HG03045 (cell line): ENCODE data around the gene BLTP3B.
"Not testable (repeated sequence)": the region's sequence is repeated elsewhere in the genome, so short reads cannot be mapped to it uniquely, and the experiment has no call there.

ENCODE experiments used
- ATAC-seq: cut with Tn5 transposase; IDR thresholded peaks from one replicate; pipeline ENCODE4 v1.9.1; 2021; ENCODE audit warnings: mild to moderate bottlenecking, moderate library complexity; ENCODE audit not compliant: unreplicated experiment

Gene BLTP3B, protein sequence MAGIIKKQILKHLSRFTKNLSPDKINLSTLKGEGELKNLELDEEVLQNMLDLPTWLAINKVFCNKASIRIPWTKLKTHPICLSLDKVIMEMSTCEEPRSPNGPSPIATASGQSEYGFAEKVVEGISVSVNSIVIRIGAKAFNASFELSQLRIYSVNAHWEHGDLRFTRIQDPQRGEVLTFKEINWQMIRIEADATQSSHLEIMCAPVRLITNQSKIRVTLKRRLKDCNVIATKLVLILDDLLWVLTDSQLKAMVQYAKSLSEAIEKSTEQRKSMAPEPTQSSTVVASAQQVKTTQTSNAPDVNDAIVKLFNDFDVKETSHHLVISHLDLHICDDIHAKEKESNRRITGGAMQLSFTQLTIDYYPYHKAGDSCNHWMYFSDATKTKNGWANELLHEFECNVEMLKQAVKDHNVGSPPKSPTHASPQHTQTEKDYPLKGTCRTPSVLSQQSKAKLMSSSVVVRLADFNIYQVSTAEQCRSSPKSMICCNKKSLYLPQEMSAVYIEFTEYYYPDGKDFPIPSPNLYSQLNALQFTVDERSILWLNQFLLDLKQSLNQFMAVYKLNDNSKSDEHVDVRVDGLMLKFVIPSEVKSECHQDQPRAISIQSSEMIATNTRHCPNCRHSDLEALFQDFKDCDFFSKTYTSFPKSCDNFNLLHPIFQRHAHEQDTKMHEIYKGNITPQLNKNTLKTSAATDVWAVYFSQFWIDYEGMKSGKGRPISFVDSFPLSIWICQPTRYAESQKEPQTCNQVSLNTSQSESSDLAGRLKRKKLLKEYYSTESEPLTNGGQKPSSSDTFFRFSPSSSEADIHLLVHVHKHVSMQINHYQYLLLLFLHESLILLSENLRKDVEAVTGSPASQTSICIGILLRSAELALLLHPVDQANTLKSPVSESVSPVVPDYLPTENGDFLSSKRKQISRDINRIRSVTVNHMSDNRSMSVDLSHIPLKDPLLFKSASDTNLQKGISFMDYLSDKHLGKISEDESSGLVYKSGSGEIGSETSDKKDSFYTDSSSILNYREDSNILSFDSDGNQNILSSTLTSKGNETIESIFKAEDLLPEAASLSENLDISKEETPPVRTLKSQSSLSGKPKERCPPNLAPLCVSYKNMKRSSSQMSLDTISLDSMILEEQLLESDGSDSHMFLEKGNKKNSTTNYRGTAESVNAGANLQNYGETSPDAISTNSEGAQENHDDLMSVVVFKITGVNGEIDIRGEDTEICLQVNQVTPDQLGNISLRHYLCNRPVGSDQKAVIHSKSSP (N-terminal part only)

DNA sequence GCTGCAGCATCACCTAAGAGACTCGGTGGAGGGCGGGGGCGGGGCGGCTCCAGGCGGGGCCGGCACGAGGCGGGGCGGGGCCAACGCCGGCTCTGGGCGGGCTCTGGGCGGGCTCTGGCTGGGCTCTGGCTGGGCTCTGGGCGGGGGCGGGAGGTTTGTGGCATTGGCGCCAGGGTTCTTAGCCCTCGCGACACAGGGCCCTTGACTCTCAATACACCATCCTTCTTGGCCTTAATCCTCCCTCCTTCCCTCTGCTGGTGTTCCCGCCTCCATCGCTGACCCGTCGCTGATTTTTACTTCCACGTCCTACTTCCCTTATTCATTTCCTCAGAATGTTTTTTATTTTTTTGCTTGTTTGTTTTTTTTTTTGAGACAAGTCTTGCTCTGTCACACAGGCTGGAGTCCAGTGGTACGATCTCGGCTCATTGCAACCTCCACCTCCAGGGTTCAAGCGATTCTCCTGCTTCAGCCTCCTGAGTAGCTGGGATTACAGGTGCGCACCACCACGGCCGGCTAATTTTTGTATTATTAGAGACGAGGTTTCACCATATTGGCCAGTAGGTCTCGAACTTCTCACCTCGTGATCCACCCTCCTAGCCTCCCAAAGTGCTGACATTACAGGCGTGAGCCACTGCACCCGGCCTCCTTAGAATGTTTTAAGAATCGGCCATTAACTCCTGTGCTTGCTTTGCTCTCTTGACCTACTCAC is at the start of gene BLTP3B:
Gene BLTP3B (minus strand): TSS at position 24 of the 709 bp plus-strand sequence. CDS start 239 bp downstream, outside the sequence.
- peak; percentile 87 for ATAC-seq

DNA sequence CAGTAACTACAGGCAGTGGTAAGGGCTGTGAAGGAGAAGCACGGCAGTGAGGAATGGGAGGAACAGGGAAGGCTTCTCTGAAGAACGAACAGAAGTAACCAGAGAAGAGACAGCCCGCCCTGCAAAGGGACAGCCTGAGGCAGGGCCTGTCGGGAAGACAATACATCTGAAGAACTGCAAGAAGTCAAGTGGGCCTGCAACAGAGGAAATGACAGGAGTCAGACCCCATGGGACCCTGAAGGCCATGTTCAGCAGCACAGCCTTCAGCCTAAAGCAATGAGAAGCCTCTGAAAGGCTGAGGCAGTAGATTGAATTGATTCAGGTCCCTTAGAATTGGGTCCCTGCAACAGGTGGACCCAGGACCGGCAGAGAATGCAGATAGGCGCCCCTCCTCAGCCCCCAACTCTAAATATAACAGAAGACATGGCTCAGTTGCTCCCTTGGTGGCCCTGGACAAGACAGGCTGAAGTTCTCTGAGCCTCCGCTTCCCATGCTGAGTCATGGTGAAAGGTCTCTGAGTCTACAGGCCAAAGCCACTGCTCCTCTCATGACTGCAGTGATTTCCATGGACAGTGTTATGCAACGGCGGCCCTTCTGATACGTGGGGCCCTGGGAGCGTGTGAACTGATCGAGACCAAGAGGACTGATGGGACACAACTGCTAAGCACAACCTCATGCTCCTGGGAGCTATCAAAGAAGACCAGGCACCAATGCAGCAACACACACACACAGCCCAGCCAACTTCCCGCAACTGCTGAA is 47.1 kb upstream of the BLTP3B start:
- ATAC-seq = no peak

DNA sequence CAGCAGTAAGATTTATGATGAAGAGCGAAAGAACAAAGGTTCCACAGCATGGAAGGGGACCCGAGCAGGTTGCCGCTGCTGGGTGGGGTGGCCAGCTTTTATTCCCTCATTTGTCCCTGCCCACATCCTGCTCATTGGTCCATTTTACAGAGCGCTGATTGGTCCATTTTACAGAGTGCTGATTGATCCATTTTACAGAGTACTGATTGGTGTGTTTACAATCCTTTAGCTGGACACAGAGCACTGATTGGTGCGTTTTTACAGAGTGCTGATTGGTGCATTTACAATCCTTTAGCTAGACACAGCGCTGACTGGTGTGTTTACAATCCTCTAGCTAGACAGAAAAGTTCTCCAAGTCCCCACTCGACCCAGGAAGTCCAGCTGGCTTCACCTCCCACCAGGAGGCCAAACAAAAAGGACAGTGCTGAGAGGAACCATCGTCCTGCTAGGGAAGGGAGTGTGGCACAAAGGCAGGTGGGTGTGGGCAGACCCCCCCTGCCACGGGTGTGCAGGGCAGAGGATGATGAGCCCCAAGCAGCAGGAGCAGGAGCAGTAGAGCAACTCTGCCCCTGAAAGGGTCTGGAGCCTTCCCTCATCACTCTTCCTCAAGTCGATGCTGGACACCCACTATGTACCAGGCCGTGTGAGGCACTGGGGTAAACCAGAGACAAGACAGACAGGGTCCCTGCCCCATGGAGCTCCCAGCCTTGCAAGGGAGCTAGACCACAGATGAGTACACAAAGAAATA is 46.4 kb upstream of the BLTP3B start:
- not testable (repeated sequence) for ATAC-seq

DNA sequence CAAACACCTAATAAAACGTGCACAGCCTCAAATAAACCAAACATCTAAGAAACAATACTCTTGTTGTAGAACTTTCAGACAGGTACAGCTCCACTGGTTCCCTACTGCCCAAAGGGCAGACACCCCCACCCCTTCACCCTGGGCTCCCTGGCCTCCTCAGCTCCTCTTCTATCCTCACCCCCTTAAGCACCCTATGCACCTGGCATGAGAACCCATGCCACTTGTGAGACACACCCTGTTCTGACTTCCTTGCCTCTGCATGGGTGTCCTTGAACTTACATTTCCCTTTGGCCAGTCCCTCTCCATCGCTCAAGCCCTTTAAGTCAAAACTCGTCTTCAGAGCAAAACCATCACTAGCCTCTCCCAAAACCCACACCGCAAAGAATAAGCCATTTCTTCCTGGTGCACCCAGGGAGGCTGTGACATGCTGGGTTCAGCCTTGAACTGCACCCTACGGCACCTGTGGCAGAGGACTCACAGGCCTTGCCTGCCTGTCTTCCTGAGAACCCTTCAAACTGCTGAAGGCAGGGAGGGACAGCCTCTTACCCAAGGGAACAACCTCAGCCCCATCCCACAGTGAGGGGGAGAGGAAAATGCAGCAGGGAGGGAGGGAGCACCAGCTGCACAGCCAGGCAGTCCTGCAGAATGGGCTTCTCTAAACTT is 45.3 kb upstream of the BLTP3B start:
- ATAC-seq = no peak

DNA sequence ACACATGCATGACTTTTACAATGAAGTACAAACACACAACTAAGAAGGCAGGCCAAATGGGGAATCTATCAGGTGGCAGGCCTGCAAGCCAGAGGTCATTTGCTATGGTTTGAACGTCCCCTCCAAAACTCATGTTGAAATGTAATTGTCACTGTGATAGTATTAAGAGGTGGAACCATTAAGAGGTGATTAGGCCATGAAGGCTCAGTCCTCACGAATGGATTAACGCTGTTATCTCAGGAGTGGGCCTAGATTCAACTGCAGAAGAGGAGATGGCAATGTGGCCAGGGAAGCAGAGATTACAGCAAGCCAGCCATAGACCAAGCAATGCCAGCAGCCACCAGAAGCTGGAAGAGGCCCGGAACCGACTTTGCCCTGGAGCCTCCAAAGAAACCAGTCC is 44.4 kb upstream of the BLTP3B start:
- ATAC-seq = no peak

DNA sequence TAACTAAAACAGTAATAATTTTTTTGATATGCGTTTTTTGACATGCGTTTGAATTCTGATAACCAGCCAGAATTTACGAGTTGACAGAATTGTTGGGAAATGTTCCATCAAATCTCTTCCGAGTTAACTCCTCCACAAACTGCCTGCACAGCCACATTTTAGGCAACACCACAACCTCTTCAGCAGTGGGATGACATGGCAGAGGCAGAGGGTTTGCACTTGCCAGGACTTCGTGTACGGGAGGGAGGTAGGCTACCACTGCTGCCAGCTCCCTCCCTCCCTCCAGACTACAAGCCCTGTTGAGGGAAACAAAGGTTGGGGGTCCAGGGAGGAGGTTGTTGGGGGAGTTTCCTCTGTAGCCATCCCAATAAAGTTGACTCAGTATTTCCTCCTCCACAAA is 43.4 kb upstream of the BLTP3B start:
- no peak for ATAC-seq

DNA sequence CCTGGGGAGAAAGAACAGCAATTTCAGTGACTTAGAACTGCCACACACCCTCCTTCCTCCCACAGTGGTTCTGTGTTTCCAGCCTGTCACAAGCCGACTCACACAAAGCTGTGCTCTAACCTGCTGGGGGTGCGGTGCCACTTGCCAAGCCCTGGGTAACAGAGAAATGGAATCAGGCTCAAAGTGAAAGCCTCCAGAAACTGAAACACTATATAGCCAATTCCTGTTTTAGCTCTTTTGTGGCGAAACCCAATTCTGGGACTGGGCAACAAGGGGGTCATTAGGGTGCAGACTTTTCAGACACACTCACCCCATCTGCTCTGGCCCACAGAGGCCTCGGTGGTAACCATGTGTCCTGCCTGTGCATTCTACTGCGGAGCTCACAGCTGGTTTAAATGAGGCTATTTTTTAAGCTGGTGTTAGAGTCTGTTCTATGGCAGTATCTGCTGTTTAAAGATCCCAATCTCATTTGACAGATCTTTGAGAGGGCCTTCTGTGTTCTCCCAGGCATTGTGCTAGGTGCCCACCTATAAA is 42.8 kb upstream of the BLTP3B start:
- ATAC-seq = peak; percentile 85

DNA sequence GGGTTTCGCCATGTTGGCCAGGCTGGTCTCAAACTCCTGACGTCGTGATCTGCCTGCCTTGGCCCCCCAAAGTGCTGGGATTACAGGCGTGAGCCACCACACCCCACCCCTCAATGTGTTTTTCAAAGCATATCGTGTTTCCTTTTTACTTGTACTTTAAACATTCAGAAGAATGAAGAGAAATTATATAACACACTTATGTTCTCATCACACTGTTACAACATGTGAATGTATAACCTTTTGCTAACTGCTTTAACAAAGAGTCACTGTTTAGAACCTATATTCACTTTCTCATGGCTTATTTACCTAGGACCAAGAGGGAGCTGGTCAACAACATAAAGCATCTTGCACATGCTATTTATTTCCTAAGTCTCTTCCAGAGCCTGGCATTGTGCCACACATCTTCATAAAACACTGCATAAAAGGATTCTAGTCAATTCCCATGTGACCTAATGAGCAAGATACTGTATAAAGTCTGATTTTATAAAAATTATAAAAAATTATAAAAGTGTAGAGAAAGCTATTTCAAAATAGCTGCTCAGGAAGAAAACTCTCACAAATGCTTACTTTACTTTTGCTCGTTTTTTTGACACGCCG is 42.0 kb upstream of the BLTP3B start:
- ATAC-seq = no peak

DNA sequence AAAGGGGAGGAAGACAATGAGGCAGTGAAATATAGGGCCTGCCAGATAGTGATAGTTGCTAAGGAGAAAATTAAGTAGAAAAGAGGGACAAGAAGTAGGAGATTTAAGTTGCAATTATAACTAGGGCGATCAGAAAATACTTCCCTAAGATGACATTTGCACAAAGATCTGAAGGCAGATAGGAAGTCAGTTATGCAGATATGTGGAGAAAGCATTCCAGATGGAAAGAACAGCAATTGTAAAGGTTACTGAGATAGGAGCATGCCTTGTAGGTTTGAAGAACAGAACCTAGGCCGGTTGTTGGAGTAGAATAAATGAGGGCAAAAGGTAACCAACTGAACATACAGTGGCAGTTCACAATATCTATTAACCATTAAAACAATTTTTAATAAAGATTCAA is 36.6 kb upstream of the BLTP3B start:
- no peak for ATAC-seq

DNA sequence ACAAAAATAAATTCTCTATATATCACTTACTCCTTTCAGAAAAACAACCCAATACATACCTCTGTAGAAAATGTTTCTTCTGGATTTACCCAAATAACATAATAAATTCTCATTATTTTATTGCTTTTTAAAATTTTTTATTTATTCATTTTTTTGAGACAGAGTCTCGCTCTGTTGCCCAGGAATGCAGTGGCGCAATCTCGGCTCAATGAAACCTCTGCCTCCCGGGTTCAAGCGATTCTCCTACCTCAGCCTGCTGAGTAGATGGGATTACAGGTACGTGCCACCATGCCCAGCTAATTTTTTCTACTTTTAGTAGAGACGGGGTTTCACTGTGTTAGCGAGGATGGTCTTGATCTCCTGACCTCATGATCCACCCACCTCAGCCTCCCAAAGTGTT is 33.8 kb upstream of the BLTP3B start:
- ATAC-seq = not testable (repeated sequence)

DNA sequence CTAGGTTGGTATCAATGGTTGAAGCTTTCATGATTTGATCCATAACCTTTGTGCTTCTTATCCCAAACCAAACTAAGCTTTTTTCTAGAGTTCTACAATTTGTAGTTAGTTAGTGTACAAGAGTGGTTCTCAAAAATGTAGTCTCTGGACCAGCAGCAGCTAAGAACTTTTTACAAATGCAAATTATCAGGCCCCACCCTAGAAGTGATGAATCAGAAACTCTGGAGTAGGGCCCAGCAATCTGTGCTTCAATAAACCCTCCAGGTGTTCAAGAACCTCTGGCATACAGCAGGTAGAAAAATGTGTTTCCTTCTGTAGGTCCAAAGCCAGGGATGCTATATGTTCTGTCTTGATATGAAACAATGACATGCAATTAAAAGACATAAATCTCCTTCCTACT is 31.8 kb upstream of the BLTP3B start:
- no peak for ATAC-seq

DNA sequence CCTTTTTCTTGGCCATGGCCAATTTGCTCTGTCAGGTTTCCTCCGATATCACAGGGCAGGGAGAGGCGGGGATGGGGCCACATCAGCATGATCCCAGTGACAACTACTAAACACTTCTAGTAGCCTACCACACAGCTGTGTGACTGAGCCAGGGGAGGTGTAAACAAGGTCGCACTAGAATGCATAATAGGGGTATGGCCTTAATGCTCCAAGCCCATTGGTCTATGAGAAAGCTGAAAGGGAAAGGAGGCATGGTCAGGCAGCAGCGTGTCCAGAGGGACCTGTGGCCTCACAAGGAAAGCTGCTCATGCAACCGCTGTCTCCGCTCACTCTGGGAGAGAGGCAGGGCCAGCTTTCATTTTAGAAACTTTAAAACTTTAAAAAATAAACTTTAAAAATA is 30.4 kb upstream of the BLTP3B start:
- ATAC-seq = no peak

DNA sequence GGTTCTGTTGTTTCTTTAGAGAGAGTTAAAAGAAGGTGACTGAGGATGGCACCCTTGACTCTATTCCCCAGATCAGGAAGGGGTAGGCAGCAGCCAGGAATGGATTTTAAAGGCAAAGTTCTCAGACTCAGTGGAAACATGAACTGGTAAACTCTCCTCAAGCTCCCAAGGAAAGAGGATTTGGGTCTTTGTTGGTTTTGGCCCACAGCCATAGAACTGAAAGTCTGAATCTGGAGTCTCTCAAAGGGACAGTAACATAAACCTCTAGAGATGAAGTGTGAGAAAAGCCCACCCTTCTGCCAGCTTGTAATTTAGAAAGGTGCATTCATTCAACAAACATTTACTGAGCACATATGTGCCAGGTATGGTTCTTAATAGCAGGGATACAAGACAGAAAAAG is 28.6 kb upstream of the BLTP3B start:
- ATAC-seq = no peak

DNA sequence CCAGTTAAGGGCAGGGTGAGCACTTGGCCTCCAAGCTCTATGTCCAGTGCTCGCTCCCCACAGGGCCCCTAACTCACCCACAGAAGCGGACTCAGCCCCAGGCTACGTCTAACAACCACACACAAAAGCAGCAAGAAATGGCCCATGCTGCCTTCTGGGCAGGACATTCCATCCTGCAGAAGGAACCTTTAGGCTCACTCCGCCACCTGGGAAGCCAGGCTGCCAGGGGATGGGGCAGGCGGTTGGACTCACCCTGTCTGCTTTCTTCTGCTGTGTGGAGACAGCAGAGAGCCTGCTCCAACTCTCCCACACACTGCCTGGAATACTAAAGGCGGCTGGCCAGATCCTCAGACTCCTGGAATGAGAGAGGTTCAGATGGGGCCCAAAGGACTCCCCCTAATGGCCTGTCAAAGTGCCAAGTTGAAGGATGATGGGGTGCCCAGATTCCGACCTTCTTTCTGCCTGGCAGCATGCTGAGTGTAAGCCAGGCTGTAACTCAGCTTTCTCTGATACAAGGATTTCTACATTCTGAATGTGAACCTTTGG is 27.7 kb upstream of the BLTP3B start:
- no peak for ATAC-seq

DNA sequence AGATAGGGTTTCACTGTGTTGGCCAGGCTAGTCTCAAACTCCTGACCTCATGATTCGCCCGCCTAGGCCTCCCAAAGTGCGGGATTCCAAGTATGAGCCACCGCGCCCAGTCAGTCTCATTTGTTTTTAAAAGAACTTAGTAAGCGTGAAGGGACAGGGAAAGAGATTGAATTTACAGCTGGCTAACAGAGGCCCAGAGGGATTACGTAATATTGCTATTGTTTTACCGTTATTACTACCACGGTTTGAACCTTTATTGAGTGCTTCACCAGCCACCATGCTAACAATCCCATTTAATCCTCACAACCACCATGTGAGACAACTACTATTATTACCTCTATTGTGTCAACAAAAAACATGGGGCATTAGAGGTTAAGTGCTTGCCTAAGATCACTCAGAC is 26.7 kb upstream of the BLTP3B start:
- ATAC-seq = no peak

DNA sequence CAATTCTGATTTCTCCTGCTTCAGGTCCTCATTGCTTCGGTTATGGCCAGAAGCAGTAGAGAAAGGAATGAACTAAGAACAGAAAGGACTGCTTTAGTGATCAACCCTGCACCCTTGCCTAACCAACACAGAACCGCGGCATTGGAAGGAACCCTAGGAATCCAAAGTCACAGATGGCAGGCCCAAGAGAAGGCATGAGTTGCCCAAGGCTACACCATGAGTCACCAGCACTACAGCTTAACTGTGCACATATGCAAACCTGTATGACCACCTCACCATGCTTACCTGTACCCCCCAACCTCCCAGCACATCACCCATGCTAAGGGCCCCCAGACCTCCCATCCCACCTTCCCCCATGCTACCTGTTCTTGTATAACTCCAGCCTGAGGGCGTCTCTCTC is 25.9 kb upstream of the BLTP3B start:
- no peak for ATAC-seq

DNA sequence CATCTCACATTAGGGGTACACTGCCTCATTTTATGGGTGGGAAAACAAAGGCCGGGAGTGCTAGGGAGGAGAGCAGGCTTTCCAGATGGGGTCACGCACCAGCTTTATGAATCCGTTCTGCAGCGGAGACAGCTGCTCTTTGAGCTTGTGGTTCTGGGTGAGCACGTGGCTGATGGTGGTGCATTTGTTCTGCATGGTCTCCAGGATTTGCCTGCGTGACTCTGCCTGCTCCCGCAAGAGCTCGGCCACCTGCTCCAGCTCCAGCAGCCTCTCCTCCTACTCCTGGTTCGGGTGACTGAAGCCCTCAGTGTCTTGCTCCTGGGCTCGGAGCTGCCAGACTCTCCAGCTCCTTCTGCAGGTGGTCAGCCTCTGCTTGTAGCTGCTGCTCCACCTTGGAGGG is 23.6 kb upstream of the BLTP3B start:
- no peak for ATAC-seq

DNA sequence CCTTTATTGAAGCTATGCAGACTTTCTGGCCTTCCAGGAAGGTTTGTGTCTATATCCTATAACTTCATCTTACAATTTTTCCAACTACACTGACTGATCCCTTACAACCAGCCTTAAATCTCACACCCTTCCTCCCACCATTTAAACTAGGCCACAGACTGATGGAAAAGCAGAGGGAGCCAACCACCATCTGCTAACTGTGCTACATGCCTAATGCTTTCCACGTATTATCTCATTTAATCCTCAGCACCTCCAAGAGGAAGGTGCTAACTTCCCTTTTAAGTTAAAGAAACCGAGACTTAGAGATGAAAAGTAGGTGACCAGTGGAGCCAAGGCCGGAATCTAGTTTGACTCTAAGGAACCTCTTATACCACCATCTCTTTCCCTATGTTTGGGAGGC is 22.7 kb upstream of the BLTP3B start:
- no peak for ATAC-seq
